Thyroid gland (tissue), 4 donors: Measurements from ENCODE around the gene LEUTX. TPM values are rescaled to one million over a fixed set of nuclear protein-coding genes. Genes with fewer than 3 reads are reported as not detected.

Experiments
- DNase-seq, 2 donors: peaks; one replicate each; pipeline ENCODE4 v3.0.0-alpha.2; 2019
- H3K27ac ChIP-seq, 3 donors: fragments of 200-600 bp; sonication (generic); 1 replicate in 2 of 3; 2 replicates in 1 of 3; pipeline ENCODE4 v1.5.1; 2016 to 2019; ENCODE audit warnings: mild to moderate bottlenecking in 1 of 3, moderate library complexity in 1 of 3
- H3K27me3 ChIP-seq: fragments of 200-600 bp; sonication (generic); one replicate; pipeline ENCODE4 v1.5.1; 2019
- H3K36me3 ChIP-seq, 2 donors: fragments of 200-600 bp; sonication (generic); one replicate each; pipeline ENCODE4 v1.5.1; 2016 to 2019
- H3K4me1 ChIP-seq, 2 donors: fragments of 200-600 bp; sonication (generic); one replicate each; pipeline ENCODE4 v1.5.1; 2017 to 2019
- H3K4me3 ChIP-seq, 3 donors: fragments of 200-600 bp; sonication (generic); replicated peaks in 1 of 3; 1 replicate in 2 of 3; 2 replicates in 1 of 3; pipeline ENCODE4 v1.5.1; 2016; ENCODE audit warnings: mild to moderate bottlenecking in 1 of 3
- H3K9me3 ChIP-seq: fragments of 200-600 bp; sonication (generic); one replicate; pipeline ENCODE4 v1.5.1; 2017
- POLR2A ChIP-seq, 2 donors: fragments of 450-650 bp; IDR thresholded peaks; one replicate each; pipeline ENCODE4 v1.6.1; 2017; ENCODE audit warnings: antibody characterized with exemption in 2 of 2, mild to moderate bottlenecking in 2 of 2, moderate library complexity in 1 of 2
- WGBS, 2 donors: methylation state at CpG; one replicate each; pipeline ENCODE4 v1.1.5; 2017; 5-methylcytosine and 5-hydroxymethylcytosine counted together
- intact Hi-C: fragments of 100-400 bp; cut with DNase I; formaldehyde crosslinking; loops from one replicate; pipeline ENCODE4 v1.15.1; 2023
- total RNA-seq, 4 donors: library from RNA; depleted of rRNA; stranded (reverse); fragments of >200 nt; gene quantifications; one replicate each; pipeline ENCODE4 v1.2.3, GENCODE V29; 2016
- TF ChIP-seq, protein P1 (sequence below), 6 experiments: fragments of 200-600 bp in 3 of 6; fragments of 450-650 bp in 3 of 6; sonication (generic) in 3 of 6; IDR thresholded peaks; one replicate each; pipeline ENCODE4 v1.5.1; 2016 to 2019; ENCODE audit warnings: antibody characterized with exemption in 6 of 6, mild to moderate bottlenecking in 2 of 6, inconsistent platforms in 1 of 6, moderate library complexity in 1 of 6

LEUTX gene
- total RNA-seq, 4 donors from 2014 or later: not detected

DNA sequence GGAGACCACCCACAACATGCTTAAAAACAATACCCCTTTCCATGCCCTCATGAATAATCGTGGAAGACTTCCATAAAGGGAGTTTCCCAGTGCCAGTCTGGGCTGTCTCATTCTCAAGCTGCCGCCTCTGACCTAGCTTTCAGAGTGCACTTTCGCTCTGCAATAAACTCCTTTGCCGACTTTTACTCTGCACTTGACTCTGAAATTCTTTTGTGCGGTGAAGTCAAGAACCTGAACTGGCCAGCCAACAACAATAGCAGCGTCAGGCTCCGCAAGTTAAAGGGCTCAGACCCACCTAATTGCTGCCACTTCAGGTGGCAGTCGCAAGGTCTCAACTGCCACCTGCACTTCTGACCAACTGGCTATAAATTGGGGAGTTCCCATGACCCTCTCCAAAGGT lies 10.3 kb upstream of the LEUTX start:
- peaks cover 11 to 12% of the 10 kb centered on the region in 2 donors for H3K4me1 ChIP-seq
- intact Hi-C loops: no loop called here
- peak; percentile 61 to 63 for DNase-seq
- no peaks in the 10 kb centered on the region for H3K36me3 ChIP-seq
- 30 to 34% methylated on average over 8 of the region's 8 CpGs for WGBS, 2 donors
- peak overlapping the region in 2 of 3 donors; percentile 27 to 35 for H3K27ac ChIP-seq
- no peak overlapping the region for H3K4me3 ChIP-seq
- no peaks in the 10 kb centered on the region for H3K27me3 ChIP-seq
- TF ChIP-seq, protein P1, sequence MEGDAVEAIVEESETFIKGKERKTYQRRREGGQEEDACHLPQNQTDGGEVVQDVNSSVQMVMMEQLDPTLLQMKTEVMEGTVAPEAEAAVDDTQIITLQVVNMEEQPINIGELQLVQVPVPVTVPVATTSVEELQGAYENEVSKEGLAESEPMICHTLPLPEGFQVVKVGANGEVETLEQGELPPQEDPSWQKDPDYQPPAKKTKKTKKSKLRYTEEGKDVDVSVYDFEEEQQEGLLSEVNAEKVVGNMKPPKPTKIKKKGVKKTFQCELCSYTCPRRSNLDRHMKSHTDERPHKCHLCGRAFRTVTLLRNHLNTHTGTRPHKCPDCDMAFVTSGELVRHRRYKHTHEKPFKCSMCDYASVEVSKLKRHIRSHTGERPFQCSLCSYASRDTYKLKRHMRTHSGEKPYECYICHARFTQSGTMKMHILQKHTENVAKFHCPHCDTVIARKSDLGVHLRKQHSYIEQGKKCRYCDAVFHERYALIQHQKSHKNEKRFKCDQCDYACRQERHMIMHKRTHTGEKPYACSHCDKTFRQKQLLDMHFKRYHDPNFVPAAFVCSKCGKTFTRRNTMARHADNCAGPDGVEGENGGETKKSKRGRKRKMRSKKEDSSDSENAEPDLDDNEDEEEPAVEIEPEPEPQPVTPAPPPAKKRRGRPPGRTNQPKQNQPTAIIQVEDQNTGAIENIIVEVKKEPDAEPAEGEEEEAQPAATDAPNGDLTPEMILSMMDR (IDR thresholded peaks at IDR 0.05): no peak
- no peak for TF ChIP-seq POLR2A (IDR thresholded peaks at IDR 0.05)
- no peaks in the 10 kb centered on the region for H3K9me3 ChIP-seq

DNA sequence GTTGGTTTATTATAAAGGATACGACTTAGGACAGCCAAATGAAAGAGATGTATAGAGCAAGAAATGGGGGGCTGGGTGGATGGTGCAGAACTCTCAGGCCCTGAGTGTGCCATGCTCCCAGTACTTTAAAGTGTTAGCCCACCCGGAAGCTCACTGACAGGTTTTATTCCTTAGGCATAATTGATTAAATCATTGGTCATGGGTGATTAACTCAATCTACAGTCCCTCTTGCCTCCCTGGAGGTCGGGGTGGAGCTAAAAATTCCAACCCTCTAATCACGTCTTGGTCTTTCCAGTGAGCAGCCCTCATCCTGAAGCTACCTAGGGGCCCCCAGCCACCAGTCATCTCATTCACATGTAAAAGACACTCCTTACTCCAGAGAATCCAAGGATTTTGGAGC lies 9.9 kb upstream of the LEUTX start:
- DNase-seq: no peak
- H3K4me3 ChIP-seq: no peak overlapping the region
- H3K27ac ChIP-seq: peak overlapping the region in 2 of 3 donors; percentile 27 to 35
- H3K9me3 ChIP-seq: no peaks in the 10 kb centered on the region
- no peaks in the 10 kb centered on the region for H3K27me3 ChIP-seq
- no peaks in the 10 kb centered on the region for H3K36me3 ChIP-seq
- peaks cover 11 to 12% of the 10 kb centered on the region in 2 donors for H3K4me1 ChIP-seq
- intact Hi-C loops: no loop called here
- TF ChIP-seq, protein P1 (IDR thresholded peaks at IDR 0.05): no peak
- TF ChIP-seq POLR2A (IDR thresholded peaks at IDR 0.05): no peak
- WGBS, 2 donors: 34 to 39% methylated on average over 4 of the region's 4 CpGs

DNA sequence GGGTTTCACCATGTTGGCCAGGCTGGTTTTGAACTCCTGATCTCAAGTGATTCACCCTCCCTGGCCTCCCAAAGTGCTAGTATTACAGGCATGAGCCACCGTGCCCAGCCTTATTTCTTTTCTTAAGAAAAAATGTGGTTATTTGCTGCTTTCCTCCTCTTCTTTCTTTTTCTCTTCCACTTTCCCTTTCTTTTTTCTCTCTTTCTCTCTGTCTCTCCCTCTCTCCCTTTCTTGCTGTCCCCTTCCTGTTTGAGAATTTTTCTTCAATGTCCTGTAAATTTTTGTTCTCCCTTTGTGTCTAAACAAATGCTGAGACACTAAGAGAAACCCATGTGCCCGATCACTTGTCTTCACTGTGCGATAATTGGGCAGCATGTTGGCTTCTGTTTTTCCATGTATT lies 2.2 kb downstream of the LEUTX start:
- no peaks in the 10 kb centered on the region for H3K4me1 ChIP-seq
- no peak overlapping the region for H3K4me3 ChIP-seq
- TF ChIP-seq, protein P1 (IDR thresholded peaks at IDR 0.05): no peak
- no peak for TF ChIP-seq POLR2A (IDR thresholded peaks at IDR 0.05)
- DNase-seq: no peak
- no peaks in the 10 kb centered on the region for H3K27me3 ChIP-seq
- H3K36me3 ChIP-seq: no peaks in the 10 kb centered on the region
- H3K9me3 ChIP-seq: no peaks in the 10 kb centered on the region
- intact Hi-C loops: no loop called here
- no peak overlapping the region for H3K27ac ChIP-seq
- 88 to 92% methylated on average over 3 of the region's 3 CpGs for WGBS, 2 donors

DNA sequence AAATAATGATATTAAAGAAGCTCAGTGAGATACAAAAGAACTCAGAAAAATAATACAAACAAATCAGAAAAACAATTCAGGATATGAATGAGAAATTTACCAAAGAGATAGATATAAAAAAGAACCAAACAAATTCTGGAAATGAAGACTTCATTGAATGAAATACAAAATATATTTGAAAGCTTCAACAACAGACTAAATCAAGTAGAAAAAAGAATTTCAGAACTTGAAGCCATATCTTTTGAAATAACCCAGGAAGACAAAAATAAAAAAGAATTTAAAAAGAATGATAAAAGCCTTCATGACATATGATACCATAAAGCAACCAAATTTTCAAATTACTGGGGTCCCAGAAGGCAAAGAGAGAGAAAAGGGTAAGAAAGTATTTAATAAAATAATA lies 9.6 kb downstream of the LEUTX start:
- H3K27ac ChIP-seq: no peak overlapping the region
- no peaks in the 10 kb centered on the region for H3K4me1 ChIP-seq
- H3K4me3 ChIP-seq: no peak overlapping the region
- no peak for DNase-seq
- no peaks in the 10 kb centered on the region for H3K9me3 ChIP-seq
- intact Hi-C loops: no loop called here
- no peaks in the 10 kb centered on the region for H3K36me3 ChIP-seq
- no peaks in the 10 kb centered on the region for H3K27me3 ChIP-seq
- TF ChIP-seq POLR2A (IDR thresholded peaks at IDR 0.05): no peak
- TF ChIP-seq, protein P1 (IDR thresholded peaks at IDR 0.05): no peak

DNA sequence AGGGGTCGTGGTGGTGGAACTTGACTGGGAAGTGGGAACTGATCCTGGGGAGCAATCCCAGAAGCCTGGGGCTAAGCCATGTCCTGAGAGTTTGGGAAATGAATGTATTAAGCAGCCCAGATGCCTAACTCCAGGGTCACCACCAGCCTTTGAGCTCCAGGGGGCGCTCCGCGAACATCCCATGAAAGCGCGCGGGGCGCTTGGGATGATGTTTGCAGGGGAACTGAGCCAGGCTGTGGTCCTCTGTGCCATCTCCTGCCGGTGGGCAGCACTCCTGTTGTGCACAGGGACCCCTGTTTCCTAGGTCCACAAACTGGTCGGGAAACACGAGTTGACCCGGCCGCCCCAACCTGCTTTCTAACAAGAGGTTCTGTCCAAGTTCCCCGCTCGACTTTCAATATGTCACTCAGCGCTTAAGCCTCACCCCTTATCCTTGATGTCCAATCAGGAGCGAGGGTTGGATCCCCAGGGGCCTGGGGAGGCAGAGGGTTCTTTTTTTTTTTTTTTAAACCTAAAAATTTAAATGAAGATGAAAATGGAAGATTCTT lies 14.4 kb downstream of the LEUTX start:
- DNase-seq: peak; percentile 75 to 84
- peak overlapping the region in 1 of 3 donors; percentile 25 for H3K4me3 ChIP-seq
- no peak overlapping the region for H3K27ac ChIP-seq
- no peaks in the 10 kb centered on the region for H3K4me1 ChIP-seq
- no peak for TF ChIP-seq POLR2A (IDR thresholded peaks at IDR 0.05)
- TF ChIP-seq, protein P1 (IDR thresholded peaks at IDR 0.05): peak; percentile 64 to 93 (median 88)
- no peaks in the 10 kb centered on the region for H3K9me3 ChIP-seq
- WGBS, 2 donors: 0 to 1% methylated on average over 9 to 17 of the region's 17 CpGs
- no peaks in the 10 kb centered on the region for H3K36me3 ChIP-seq
- intact Hi-C loops: loop anchor here (5.0 kb wide), 2 partner anchors 49 to 179 kb away; partner anchors contain the start of gene PSMC4
- H3K27me3 ChIP-seq: no peaks in the 10 kb centered on the region
